ENCODE measurements around the gene LPCAT3. TPM values are rescaled to one million over a fixed set of nuclear protein-coding genes. Genes with fewer than 3 reads are reported as not detected.

The LPCAT3 gene
- total and polyA plus RNA-seq, 2 of the 13 experiments (the other 11 are each of a cell fraction or from before 2014, with no cell fraction given) = 44.5 to 64.3 TPM

- TF ChIP-seq PLRG1 (conservative IDR thresholded peaks at IDR 0.05) = no peak
- no peak for TF ChIP-seq ZNF605 (CRISPR knock-in tag; IDR thresholded peaks at IDR 0.05)
- TF ChIP-seq REPIN1 (CRISPR knock-in tag; IDR thresholded peaks at IDR 0.05; ENCODE audit: borderline replicate concordance, low read depth) = no peak
These were observed 8.8 kb downstream of the LPCAT3 start (continued) for GRCh38 chr12:7009512-7009911.

- no peak overlapping the region for H3K9ac ChIP-seq (ENCODE audit: insufficient read depth, low read depth, low read length)
- DNase-seq (ENCODE audit: low spot score) (no peak), ATAC-seq (no peak), FAIRE-seq (no peak)
- POLR2A ChIA-PET = no interaction called here
- peaks cover 17% of the 10 kb centered on the region for H3K4me1 ChIP-seq (ENCODE audit: insufficient read depth, low read length)
- H3K9me3 ChIP-seq (ENCODE audit: low read length) = no peaks in the 10 kb centered on the region
- WGBS (ENCODE audit: low lambda C conversion rate) = 95% methylated on average over 2 of the region's 2 CpGs
- H3K79me2 ChIP-seq (ENCODE audit: insufficient read depth, low read length) = peaks cover 9% of the 10 kb centered on the region
- H4K20me1 ChIP-seq (ENCODE audit: insufficient read depth, low read length) = no peaks in the 10 kb centered on the region; the same call in 1 of the 2 replicates
- no peak overlapping the region for H3K4me3 ChIP-seq (replicated peaks in 1 of 3; ENCODE audit: insufficient read depth in 1 of 3, low read depth in 2 of 3, low read length in 3 of 3)
- H3K27ac ChIP-seq (ENCODE audit: extremely low read length, insufficient read depth, low read length) = no peak overlapping the region
- no peak overlapping the region for H2AFZ ChIP-seq (ENCODE audit: low read length)
- H3K36me3 ChIP-seq (replicated peaks in 1 of 2; ENCODE audit: control insufficient read depth in 1 of 2, insufficient read depth in 2 of 2, low read length in 2 of 2) = peaks cover 2 to 9% of the 10 kb centered on the region in 2 experiments; a peak in 4 of 5 replicates
- no TSS peak for BruUV-seq (replicated peaks)
- no peaks in the 10 kb centered on the region for H3K27me3 ChIP-seq (ENCODE audit: control insufficient read depth in 1 of 2, insufficient read depth in 2 of 2, low read length in 2 of 2)
- CTCF ChIA-PET (ENCODE audit: low intra/inter-chr PET ratio, low total read pairs) = no interaction called here
- in situ Hi-C loops (cut with HindIII; ENCODE audit: extremely low pct_ligation_motif_present, low pct_unique_long_range_greater_than_20kb) = no loop called here
- intact Hi-C loops (cut with micrococcal nuclease; ENCODE audit: unreplicated experiment) = no loop called here
- H3K4me2 ChIP-seq (ENCODE audit: low read depth, low read length) = no peak overlapping the region
- TF ChIP-seq ARID3A (IDR thresholded peaks at IDR 0.05; ENCODE audit: low read depth, low read length) (no peak), ZSCAN20 (CRISPR knock-in tag; IDR thresholded peaks at IDR 0.05; ENCODE audit: borderline replicate concordance) (no peak), ZNF619 (CRISPR knock-in tag; IDR thresholded peaks at IDR 0.05) (no peak), GABPB1 (CRISPR knock-in tag; IDR thresholded peaks at IDR 0.05) (no peak), PHF20 (CRISPR knock-in tag; IDR thresholded peaks at IDR 0.05) (no peak), ZFP36L2 (CRISPR knock-in tag; IDR thresholded peaks at IDR 0.05) (no peak), YY1 (IDR thresholded peaks at IDR 0.05; ENCODE audit: insufficient read depth, insufficient replicate concordance, low read depth, low read length) (no peak), ZNF550 (CRISPR knock-in tag; IDR thresholded peaks at IDR 0.05; ENCODE audit: borderline replicate concordance) (no peak), ZNF687 (CRISPR knock-in tag; IDR thresholded peaks at IDR 0.05) (no peak), MEIS1 (CRISPR knock-in tag; IDR thresholded peaks at IDR 0.05; ENCODE audit: borderline replicate concordance) (no peak)
These were observed 9.4 kb downstream of the LPCAT3 start for GRCh38 chr12:7008864-7009263.

Data from HepG2 (cell line).